Esophagus squamous epithelium (tissue), 5 donors: ENCODE results near the gene CREB3L2. TPM values are rescaled to one million over a fixed set of nuclear protein-coding genes. Genes with fewer than 3 reads are reported as not detected.
A peak's percentile ranks its signal among the peaks of the same experiment; 100 is the strongest.

Source experiments
- DNase-seq: peaks from one replicate; lab custom pipeline; 2025; lab: John Stamatoyannopoulos, UW
- H3K27ac ChIP-seq, 4 donors: fragments of 200-600 bp; sonication (generic); one replicate each; pipeline ENCODE4 v1.5.1; 2016 to 2019; ENCODE audit warnings: mild to moderate bottlenecking in 1 of 4
- H3K27me3 ChIP-seq, 4 donors: fragments of 200-600 bp; sonication (generic); 1 replicate in 3 of 4; 2 replicates in 1 of 4; pipeline versions ENCODE4 v1.5.1 to v1.6.0; 2017 to 2021; ENCODE audit warnings: antibody characterized with exemption in 1 of 4
- H3K36me3 ChIP-seq, 3 donors: fragments of 200-600 bp; sonication (generic); one replicate each; pipeline ENCODE4 v1.5.1; 2016 to 2019
- H3K4me1 ChIP-seq, 3 donors: fragments of 200-600 bp; sonication (generic); one replicate each; pipeline ENCODE4 v1.5.1; 2017 to 2019
- H3K4me3 ChIP-seq, 4 donors: fragments of 200-600 bp; sonication (generic); 1 replicate in 3 of 4; 2 replicates in 1 of 4; pipeline ENCODE4 v1.5.1; 2016 to 2019; ENCODE audit warnings: mild to moderate bottlenecking in 2 of 4, moderate library complexity in 1 of 4
- H3K9me3 ChIP-seq, 3 donors: fragments of 200-600 bp; sonication (generic); one replicate each; pipeline ENCODE4 v1.5.1; 2016 to 2019
- CTCF ChIP-seq, 6 experiments: fragments of 450-650 bp in 4 of 6; fragments of 200-600 bp in 2 of 6; sonication (generic) in 2 of 6; IDR thresholded peaks; one replicate each; pipeline ENCODE4 v1.5.1; 2016 to 2019; ENCODE audit warnings: antibody characterized with exemption in 6 of 6, mild to moderate bottlenecking in 4 of 6, moderate library complexity in 4 of 6
- POLR2A ChIP-seq, 4 donors: fragments of 450-650 bp; IDR thresholded peaks; one replicate each; pipeline ENCODE4 v1.6.1; 2017; ENCODE audit warnings: antibody characterized with exemption in 4 of 4, mild to moderate bottlenecking in 4 of 4, moderate library complexity in 3 of 4
- WGBS, 2 donors: methylation state at CpG; one replicate each; pipeline ENCODE4 v1.1.5; 2018; 5-methylcytosine and 5-hydroxymethylcytosine counted together
- intact Hi-C: fragments of 100-400 bp; cut with DNase I; formaldehyde crosslinking; loops from one replicate; pipeline ENCODE4 v1.15.0; 2022
- total RNA-seq, 4 donors: library from RNA; depleted of rRNA; stranded (reverse); fragments of >200 nt; gene quantifications; one replicate each; pipeline ENCODE4 v1.1.0, GENCODE V29; 2016
- donor health status: DM: yes; HTN: yes; CAD: no.

The CREB3L2 gene
- total RNA-seq, 4 donors from 2014 or later = 14.9 to 21.9 (median 17.3) TPM

- 88 to 92% methylated on average over 7 of the region's 7 CpGs for WGBS, 2 donors
- DNase-seq = no peak
- Histone ChIP-seq H3K27me3 (no peaks in the 10 kb centered on the region), H3K4me3 (no peak overlapping the region), H3K9me3 (no peaks in the 10 kb centered on the region), H3K36me3 (no peaks in the 10 kb centered on the region), H3K4me1 (peaks cover 14 to 70% (median 34%) of the 10 kb centered on the region in 3 donors), H3K27ac (peak overlapping the region; percentile 60 to 83 (median 80))
- TF ChIP-seq CTCF (IDR thresholded peaks at IDR 0.05) (no peak), POLR2A (IDR thresholded peaks at IDR 0.05) (no peak)
- intact Hi-C loops = no loop called here
Measured at GRCh38 chr7:137951700-137952425, 50.0 kb downstream of the CREB3L2 start.

DNA sequence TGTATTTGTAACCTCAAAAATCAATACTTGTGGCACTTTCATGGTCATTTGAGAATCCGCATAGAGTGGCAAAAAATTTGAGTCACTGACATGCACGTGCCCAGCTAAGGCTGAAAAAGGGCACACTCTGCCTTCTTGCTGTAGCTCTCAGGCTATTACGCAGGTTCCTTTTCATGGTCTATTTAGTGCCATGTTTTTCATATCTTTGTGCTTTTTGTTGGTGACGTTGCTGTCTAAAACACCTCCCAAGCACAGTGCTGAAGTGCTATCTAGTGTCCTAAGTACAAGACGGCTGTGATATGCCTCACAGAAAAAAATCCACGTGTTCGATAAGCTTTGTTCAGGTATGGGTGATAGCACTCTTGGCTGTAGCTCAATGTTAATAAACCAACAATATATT lies 50.9 kb downstream of the CREB3L2 start:
- intact Hi-C loops = no loop called here
- Histone ChIP-seq H3K27ac (peak overlapping the region in 1 of 4 donors; percentile 82), H3K4me1 (peaks cover 14 to 61% (median 30%) of the 10 kb centered on the region in 3 donors)

DNA sequence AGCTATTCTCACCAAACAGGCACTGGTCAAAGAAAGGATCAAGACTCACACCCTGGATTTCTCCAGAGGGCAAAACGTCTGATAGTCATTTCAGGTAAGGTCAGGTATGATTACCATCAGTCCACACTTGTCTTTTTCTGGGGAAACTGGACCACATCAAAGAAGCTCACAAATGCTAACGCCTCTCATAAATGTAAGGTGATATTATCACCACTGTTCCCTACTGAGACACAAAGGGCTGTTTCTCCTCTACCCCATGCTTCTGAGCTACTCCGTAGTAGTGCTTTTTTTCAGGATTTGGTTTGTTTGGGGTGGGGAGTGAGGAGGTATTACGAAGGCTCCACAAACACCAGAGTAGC lies 51.6 kb downstream of the CREB3L2 start:
- intact Hi-C loops = no loop called here
- WGBS, 2 donors = 84 to 88% methylated on average over 3 to 4 of the region's 4 CpGs

More for the DNA sequence above, 50.9 kb downstream of the CREB3L2 start:
- Histone ChIP-seq H3K4me3 (no peak overlapping the region), H3K27me3 (no peaks in the 10 kb centered on the region), H3K9me3 (no peaks in the 10 kb centered on the region), H3K36me3 (no peaks in the 10 kb centered on the region)
- TF ChIP-seq POLR2A (IDR thresholded peaks at IDR 0.05) (no peak), CTCF (IDR thresholded peaks at IDR 0.05) (no peak)
- WGBS, 2 donors = 85 to 95% methylated on average over 7 of the region's 7 CpGs
- DNase-seq = no peak

GRCh38 chr7:137949416-137950262 lies 52.2 kb downstream of the CREB3L2 start:
- Histone ChIP-seq H3K4me3 (no peak overlapping the region), H3K9me3 (no peaks in the 10 kb centered on the region), H3K27ac (no peak overlapping the region), H3K36me3 (no peaks in the 10 kb centered on the region), H3K4me1 (peaks cover 14 to 51% (median 24%) of the 10 kb centered on the region in 3 donors), H3K27me3 (no peaks in the 10 kb centered on the region)
- intact Hi-C loops = no loop called here
- WGBS, 2 donors = 78 to 82% methylated on average over 6 of the region's 6 CpGs
- TF ChIP-seq CTCF (IDR thresholded peaks at IDR 0.05) (no peak), POLR2A (IDR thresholded peaks at IDR 0.05) (no peak)
- no peak for DNase-seq

More for the DNA sequence above, 51.6 kb downstream of the CREB3L2 start:
- H3K27ac ChIP-seq = peak overlapping the region in 1 of 4 donors; percentile 8
- H3K36me3 ChIP-seq = no peaks in the 10 kb centered on the region
- TF ChIP-seq CTCF (IDR thresholded peaks at IDR 0.05) (no peak), POLR2A (IDR thresholded peaks at IDR 0.05) (no peak)
- H3K27me3 ChIP-seq = no peaks in the 10 kb centered on the region
- no peaks in the 10 kb centered on the region for H3K9me3 ChIP-seq
- H3K4me3 ChIP-seq = no peak overlapping the region
- peaks cover 14 to 54% (median 30%) of the 10 kb centered on the region in 3 donors for H3K4me1 ChIP-seq
- DNase-seq = no peak
